ENCODE measurements around the gene FAM24A.
"Not testable (repeated sequence)": the region's sequence is repeated elsewhere in the genome, so short reads cannot be mapped to it uniquely, and the experiment has no call there.

The FAM24A gene
- 0 reads per million in 3 donors for total RNA-seq

DNA sequence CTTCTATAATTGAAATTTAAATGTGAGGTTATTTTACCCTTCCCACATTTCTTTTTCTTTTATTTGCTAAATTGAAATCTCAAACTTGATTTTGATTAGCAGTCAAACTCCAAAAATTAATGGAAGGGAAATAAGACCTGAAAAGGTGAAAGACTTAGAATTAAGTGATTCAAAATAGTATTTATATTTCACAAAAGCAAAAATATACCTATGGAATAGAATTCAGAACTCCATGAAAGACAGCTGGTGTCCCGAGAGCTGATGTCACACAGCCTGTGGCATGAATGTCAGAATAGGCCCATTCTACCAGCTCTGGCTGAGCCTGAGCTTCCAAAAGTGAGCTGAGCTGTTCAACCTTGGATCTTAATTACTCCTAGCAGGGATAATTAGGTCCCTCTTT lies at the start of gene FAM24A:
Gene FAM24A (plus strand): TSS at position 301 of the 400 bp plus-strand sequence. CDS start 1,025 bp downstream, outside the sequence.
- Histone ChIP-seq H3K27ac (ENCODE audit: insufficient read depth, low read length, poor library complexity, severe bottlenecking) (no peak within 1 kb of the TSS), H3K27me3 (replicated peaks; ENCODE audit: control insufficient read depth, insufficient read depth, low read length, poor library complexity, severe bottlenecking) (no peaks in the 10 kb centered on the region), H3K4me1 (ENCODE audit: control insufficient read depth, insufficient read depth, low read length, poor library complexity, severe bottlenecking) (no peaks in the 10 kb centered on the region), H3K36me3 (ENCODE audit: control insufficient read depth, insufficient read depth, low read length) (no peaks in the 10 kb centered on the region), H3K4me3 (ENCODE audit: insufficient read depth, low read depth, low read length, poor library complexity, severe bottlenecking) (no peak within 1 kb of the TSS), H3K9me3 (ENCODE audit: control insufficient read depth, low read length) (no peaks in the 10 kb centered on the region)
- no peak for DNase-seq

DNA sequence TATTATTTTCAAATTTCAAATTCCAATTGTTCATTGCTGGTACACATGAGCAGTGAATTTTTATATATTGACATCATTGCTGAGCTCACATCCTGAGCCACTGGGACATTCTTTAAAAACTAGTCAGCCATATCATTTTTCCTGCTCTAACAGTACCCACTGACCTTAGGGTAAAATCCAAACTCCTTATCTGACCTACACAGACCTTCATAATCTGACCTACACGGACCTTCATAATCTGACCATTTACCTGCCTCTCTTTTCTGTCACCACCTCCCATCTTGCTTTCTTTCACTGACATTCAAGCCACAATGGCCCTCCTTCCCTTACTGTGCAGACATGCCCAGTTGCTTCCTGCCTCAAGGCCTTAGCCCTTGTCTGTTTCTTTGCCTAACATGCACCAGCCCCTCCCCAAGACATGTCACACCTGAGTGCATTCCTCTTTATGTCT lies 48.7 kb upstream of the FAM24A start:
- Histone ChIP-seq H3K27ac (ENCODE audit: insufficient read depth, low read length, poor library complexity, severe bottlenecking) (no peak overlapping the region), H3K36me3 (ENCODE audit: control insufficient read depth, insufficient read depth, low read length) (no peaks in the 10 kb centered on the region), H3K27me3 (replicated peaks; ENCODE audit: control insufficient read depth, insufficient read depth, low read length, poor library complexity, severe bottlenecking) (no peaks in the 10 kb centered on the region), H3K4me1 (ENCODE audit: control insufficient read depth, insufficient read depth, low read length, poor library complexity, severe bottlenecking) (no peaks in the 10 kb centered on the region), H3K4me3 (ENCODE audit: insufficient read depth, low read depth, low read length, poor library complexity, severe bottlenecking) (no peak overlapping the region), H3K9me3 (ENCODE audit: control insufficient read depth, low read length) (no peaks in the 10 kb centered on the region)
- DNase-seq, result no peak

DNA sequence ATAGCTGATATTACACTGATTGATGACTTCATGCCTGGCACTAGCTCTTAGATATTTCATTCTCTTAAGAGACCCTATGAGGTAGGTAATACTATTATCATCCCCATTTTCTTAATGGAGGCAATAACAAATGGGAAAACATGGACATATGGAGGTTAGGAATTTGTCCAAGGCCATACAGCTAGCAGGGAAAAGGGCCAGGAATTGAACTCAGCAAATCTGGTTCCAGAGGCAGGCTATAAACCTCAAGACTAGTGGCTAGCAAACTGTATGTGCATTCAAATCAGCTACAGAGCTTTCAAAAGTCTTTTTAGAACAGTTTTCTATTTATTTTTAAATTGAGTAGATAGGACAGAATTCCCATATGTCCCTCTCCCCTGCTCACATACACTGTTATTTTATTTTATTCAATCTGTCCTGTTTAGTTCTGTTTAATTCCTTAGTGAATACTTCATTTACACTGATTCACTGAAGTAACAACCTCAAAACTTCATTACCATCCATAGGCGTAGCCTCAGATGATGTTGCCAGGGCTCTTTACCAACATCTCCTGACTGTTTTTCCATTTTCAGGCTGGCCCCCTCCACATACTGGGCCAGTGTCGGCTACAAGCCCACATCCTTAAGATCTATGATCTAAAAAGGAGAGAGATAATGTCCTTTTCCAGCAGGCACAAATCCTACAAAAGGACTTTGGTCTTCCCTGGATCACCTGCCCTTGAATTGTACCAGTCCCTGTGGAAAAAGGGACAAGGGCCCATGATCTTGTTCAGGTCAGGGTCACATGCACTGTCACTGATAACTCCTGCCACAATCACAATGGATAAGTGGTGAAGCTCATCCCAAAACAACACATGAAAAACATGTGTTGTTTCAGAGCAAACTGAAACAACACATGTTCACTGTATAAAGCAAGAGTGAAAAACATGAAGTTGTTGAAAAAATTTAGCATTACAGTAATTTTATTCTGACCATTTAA lies 46.9 kb upstream of the FAM24A start:
- Histone ChIP-seq H3K9me3 (ENCODE audit: control insufficient read depth, low read length) (no peaks in the 10 kb centered on the region), H3K27me3 (replicated peaks; ENCODE audit: control insufficient read depth, insufficient read depth, low read length, poor library complexity, severe bottlenecking) (no peaks in the 10 kb centered on the region), H3K4me1 (ENCODE audit: control insufficient read depth, insufficient read depth, low read length, poor library complexity, severe bottlenecking) (no peaks in the 10 kb centered on the region), H3K4me3 (ENCODE audit: insufficient read depth, low read depth, low read length, poor library complexity, severe bottlenecking) (no peak overlapping the region), H3K36me3 (ENCODE audit: control insufficient read depth, insufficient read depth, low read length) (no peaks in the 10 kb centered on the region), H3K27ac (ENCODE audit: insufficient read depth, low read length, poor library complexity, severe bottlenecking) (no peak overlapping the region)
- DNase-seq, result no peak

DNA sequence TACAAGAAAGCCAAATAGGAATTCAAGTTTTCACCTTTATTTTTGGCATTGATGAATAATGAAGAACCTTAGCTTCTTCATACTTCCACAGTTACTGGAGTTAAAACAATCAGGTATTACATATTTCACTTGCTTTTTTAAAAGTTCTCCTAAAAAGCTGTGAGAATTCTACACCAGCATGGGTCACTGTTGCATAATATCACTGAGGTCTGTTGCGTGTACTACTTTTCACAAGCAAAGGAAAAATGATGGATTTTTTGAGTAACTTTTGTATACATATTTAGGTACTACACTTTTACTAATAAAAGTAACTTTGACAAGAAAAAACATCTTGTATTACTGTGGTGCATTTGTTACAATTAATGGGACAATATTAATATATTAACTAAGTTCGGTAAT lies 46.2 kb upstream of the FAM24A start:
- Histone ChIP-seq H3K36me3 (ENCODE audit: control insufficient read depth, insufficient read depth, low read length) (no peaks in the 10 kb centered on the region), H3K4me1 (ENCODE audit: control insufficient read depth, insufficient read depth, low read length, poor library complexity, severe bottlenecking) (no peaks in the 10 kb centered on the region), H3K9me3 (ENCODE audit: control insufficient read depth, low read length) (no peaks in the 10 kb centered on the region), H3K4me3 (ENCODE audit: insufficient read depth, low read depth, low read length, poor library complexity, severe bottlenecking) (no peak overlapping the region), H3K27ac (ENCODE audit: insufficient read depth, low read length, poor library complexity, severe bottlenecking) (no peak overlapping the region), H3K27me3 (replicated peaks; ENCODE audit: control insufficient read depth, insufficient read depth, low read length, poor library complexity, severe bottlenecking) (no peaks in the 10 kb centered on the region)
- DNase-seq, result no peak

GRCh38 chr10:122864901-122865300 lies 45.5 kb upstream of the FAM24A start:
- Histone ChIP-seq H3K4me3 (ENCODE audit: insufficient read depth, low read depth, low read length, poor library complexity, severe bottlenecking) (no peak overlapping the region), H3K36me3 (ENCODE audit: control insufficient read depth, insufficient read depth, low read length) (no peaks in the 10 kb centered on the region), H3K9me3 (ENCODE audit: control insufficient read depth, low read length) (no peaks in the 10 kb centered on the region), H3K27me3 (replicated peaks; ENCODE audit: control insufficient read depth, insufficient read depth, low read length, poor library complexity, severe bottlenecking) (no peaks in the 10 kb centered on the region), H3K4me1 (ENCODE audit: control insufficient read depth, insufficient read depth, low read length, poor library complexity, severe bottlenecking) (no peaks in the 10 kb centered on the region), H3K27ac (ENCODE audit: insufficient read depth, low read length, poor library complexity, severe bottlenecking) (no peak overlapping the region)
- no peak for DNase-seq

- DNase-seq; H3K36me3 ChIP-seq (ENCODE audit: control insufficient read depth, insufficient read depth, low read length); H3K4me1 ChIP-seq (ENCODE audit: control insufficient read depth, insufficient read depth, low read length, poor library complexity, severe bottlenecking); H3K9me3 ChIP-seq (ENCODE audit: control insufficient read depth, low read length); H3K4me3 ChIP-seq (ENCODE audit: insufficient read depth, low read depth, low read length, poor library complexity, severe bottlenecking); H3K27me3 ChIP-seq (replicated peaks; ENCODE audit: control insufficient read depth, insufficient read depth, low read length, poor library complexity, severe bottlenecking); H3K27ac ChIP-seq (ENCODE audit: insufficient read depth, low read length, poor library complexity, severe bottlenecking): not testable (repeated sequence)
Measured at GRCh38 chr10:122866757-122867482, 43.5 kb upstream of the FAM24A start.

DNA sequence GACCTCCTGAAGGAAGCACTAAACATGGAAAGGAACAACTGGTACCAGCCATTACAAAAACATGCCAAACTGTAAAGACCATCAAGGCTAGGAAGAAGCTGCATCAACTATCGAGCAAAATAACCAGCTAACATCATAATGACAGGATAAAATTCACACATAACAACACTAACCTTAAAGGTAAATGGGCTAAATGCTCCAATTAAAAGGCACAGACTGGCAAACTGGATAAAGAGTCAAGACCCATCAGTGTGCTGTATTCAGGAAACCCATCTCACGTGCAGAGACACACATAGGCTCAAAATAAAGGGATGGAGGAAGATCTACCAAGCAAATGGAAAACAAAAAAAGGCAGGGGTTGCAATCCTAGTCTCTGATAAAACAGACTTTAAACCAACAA lies 41.6 kb upstream of the FAM24A start:
- not testable (repeated sequence) for DNase-seq; H3K4me1 ChIP-seq (ENCODE audit: control insufficient read depth, insufficient read depth, low read length, poor library complexity, severe bottlenecking); H3K36me3 ChIP-seq (ENCODE audit: control insufficient read depth, insufficient read depth, low read length); H3K4me3 ChIP-seq (ENCODE audit: insufficient read depth, low read depth, low read length, poor library complexity, severe bottlenecking); H3K27me3 ChIP-seq (replicated peaks; ENCODE audit: control insufficient read depth, insufficient read depth, low read length, poor library complexity, severe bottlenecking); H3K9me3 ChIP-seq (ENCODE audit: control insufficient read depth, low read length); H3K27ac ChIP-seq (ENCODE audit: insufficient read depth, low read length, poor library complexity, severe bottlenecking)

GRCh38 chr10:122871947-122872346 lies 38.5 kb upstream of the FAM24A start:
- not testable (repeated sequence) for H3K27ac ChIP-seq (ENCODE audit: insufficient read depth, low read length, poor library complexity, severe bottlenecking); H3K9me3 ChIP-seq (ENCODE audit: control insufficient read depth, low read length); H3K36me3 ChIP-seq (ENCODE audit: control insufficient read depth, insufficient read depth, low read length); H3K4me1 ChIP-seq (ENCODE audit: control insufficient read depth, insufficient read depth, low read length, poor library complexity, severe bottlenecking); DNase-seq; H3K27me3 ChIP-seq (replicated peaks; ENCODE audit: control insufficient read depth, insufficient read depth, low read length, poor library complexity, severe bottlenecking); H3K4me3 ChIP-seq (ENCODE audit: insufficient read depth, low read depth, low read length, poor library complexity, severe bottlenecking)

DNA sequence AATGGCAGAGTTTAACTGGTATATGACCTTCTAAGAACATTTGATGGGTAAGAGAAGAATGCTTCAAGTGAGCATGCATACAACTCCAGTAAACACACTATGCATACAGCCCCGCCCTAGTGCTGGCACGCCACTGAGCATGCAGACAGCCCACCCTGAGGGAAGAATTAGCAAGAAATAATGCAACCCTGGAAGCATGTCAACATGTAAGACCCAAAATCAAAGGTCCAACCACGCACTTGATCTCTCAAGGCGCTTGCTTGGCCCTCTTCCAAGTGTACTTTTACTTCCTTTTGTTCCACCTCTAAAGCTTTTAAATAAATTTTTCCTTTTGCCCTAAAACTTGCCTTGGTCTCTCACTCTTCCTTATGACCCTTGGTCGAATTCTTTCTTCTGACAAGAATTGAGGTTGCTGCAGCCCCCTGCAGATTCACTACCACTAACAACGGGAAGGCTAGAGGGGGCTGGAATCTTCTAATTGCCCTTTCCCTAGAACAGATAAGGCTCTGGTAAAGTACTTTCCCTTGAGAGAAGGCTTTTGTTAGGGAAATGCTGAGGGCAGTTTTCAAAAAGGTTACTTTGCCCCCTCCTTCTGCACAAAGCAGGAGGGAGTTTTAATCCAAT lies 34.5 kb upstream of the FAM24A start:
- H3K27me3 ChIP-seq (replicated peaks; ENCODE audit: control insufficient read depth, insufficient read depth, low read length, poor library complexity, severe bottlenecking), result no peaks in the 10 kb centered on the region
- H3K4me1 ChIP-seq (ENCODE audit: control insufficient read depth, insufficient read depth, low read length, poor library complexity, severe bottlenecking), result no peaks in the 10 kb centered on the region
- no peak overlapping the region for H3K27ac ChIP-seq (ENCODE audit: insufficient read depth, low read length, poor library complexity, severe bottlenecking)
- no peak overlapping the region for H3K4me3 ChIP-seq (ENCODE audit: insufficient read depth, low read depth, low read length, poor library complexity, severe bottlenecking)
- H3K36me3 ChIP-seq (ENCODE audit: control insufficient read depth, insufficient read depth, low read length), result no peaks in the 10 kb centered on the region
- H3K9me3 ChIP-seq (ENCODE audit: control insufficient read depth, low read length), result no peaks in the 10 kb centered on the region
- DNase-seq, result no peak

All from effector memory CD4-positive, alpha-beta T cell (primary cell).